ENCODE results near the gene RAX. TPM values are rescaled to one million over a fixed set of nuclear protein-coding genes. Genes with fewer than 3 reads are reported as not detected.

Gene RAX
- total and polyA plus RNA-seq, 2 of the 8 experiments (the other 6 are each of a cell fraction or from before 2014, with no cell fraction given) = 0.12 to 0.52 TPM

DNA sequence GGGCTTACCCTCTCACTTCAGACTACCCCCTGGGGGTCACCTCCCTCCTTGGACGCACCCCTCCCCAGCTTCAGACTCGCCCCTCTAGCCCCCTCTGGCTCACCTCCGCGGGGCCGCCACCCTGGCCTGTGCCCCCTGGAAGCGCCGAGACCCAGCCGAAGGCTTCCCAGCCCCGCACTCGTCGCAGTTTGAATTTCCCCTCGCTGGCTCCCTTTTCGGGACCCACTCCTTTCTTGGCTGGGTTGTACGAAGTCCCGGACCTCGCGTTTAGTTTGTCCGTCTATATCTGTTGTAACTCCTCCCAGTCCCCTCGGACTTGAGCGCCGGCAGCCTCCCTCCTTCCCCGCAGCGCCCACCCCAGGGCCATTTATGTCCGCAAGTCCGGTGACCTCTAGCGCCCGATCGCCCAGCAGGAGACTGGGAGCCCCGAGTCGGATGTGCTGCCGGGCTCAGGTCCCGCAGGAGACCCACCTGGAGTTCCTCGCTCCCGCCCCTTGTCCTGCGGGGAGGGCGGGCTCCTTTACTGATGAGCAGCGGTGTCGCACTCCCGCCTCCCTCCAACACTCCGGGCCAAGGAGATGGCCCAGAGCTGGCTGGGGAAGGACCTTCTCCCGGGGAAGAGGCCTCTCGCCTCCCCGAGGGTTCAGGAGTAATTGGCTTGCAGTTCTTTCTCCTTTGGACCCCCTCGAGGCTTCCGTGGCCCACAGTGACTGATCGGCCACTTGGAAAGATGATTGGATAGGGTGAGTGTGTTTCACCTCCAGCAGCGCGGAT, 692 bp upstream of the RAX start:
- CTCF ChIA-PET (ENCODE audit: partially characterized antibody) = interaction anchor here (0.6 to 15.5 kb wide), 20 partner anchors 10 to 129 kb away, joined by 3 to 129 read pairs (median 4); partner anchors contain the start of gene GRP
- no peak for TF ChIP-seq KDM5A (IDR thresholded peaks at IDR 0.05; ENCODE audit: low read length)
- no peak for TF ChIP-seq BACH1 (IDR thresholded peaks at IDR 0.05; ENCODE audit: low read length)
- TF ChIP-seq RNF2 (IDR thresholded peaks at IDR 0.05; ENCODE audit: borderline replicate concordance, low read depth, low read length, missing control alignments, poor library complexity, severe bottlenecking) = peak; percentile 56
- no peak for TF ChIP-seq HDAC2 (IDR thresholded peaks at IDR 0.05; ENCODE audit: borderline replicate concordance in 1 of 2, low read depth in 2 of 2, low read length in 2 of 2)
- TF ChIP-seq POLR2A (IDR thresholded peaks at IDR 0.05; ENCODE audit: control extremely low read depth in 1 of 2, low read depth in 2 of 2, low read length in 2 of 2) = no peak
- TF ChIP-seq TEAD4 (IDR thresholded peaks at IDR 0.05; ENCODE audit: low read depth, low read length) = no peak
- TF ChIP-seq, protein P1, sequence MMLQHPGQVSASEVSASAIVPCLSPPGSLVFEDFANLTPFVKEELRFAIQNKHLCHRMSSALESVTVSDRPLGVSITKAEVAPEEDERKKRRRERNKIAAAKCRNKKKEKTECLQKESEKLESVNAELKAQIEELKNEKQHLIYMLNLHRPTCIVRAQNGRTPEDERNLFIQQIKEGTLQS (IDR thresholded peaks at IDR 0.05; ENCODE audit: insufficient read depth, low read depth, low read length) = no peak
- no peak for TF ChIP-seq SAP30 (IDR thresholded peaks at IDR 0.05; ENCODE audit: insufficient read depth, insufficient replicate concordance, low read length)
- TF ChIP-seq, protein P2, sequence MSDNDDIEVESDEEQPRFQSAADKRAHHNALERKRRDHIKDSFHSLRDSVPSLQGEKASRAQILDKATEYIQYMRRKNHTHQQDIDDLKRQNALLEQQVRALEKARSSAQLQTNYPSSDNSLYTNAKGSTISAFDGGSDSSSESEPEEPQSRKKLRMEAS (IDR thresholded peaks at IDR 0.05) = no peak
- TF ChIP-seq ZNF274 (IDR thresholded peaks at IDR 0.05; ENCODE audit: borderline replicate concordance, extremely low read depth, low read length) = no peak

More for the DNA sequence above, 692 bp upstream of the RAX start:
- no peak overlapping the region for H3K14ac ChIP-seq (ENCODE audit: insufficient read length)
- no peak overlapping the region for H3K56ac ChIP-seq (replicated peaks; ENCODE audit: insufficient read length, low read depth, low read length)
- H3K18ac ChIP-seq (ENCODE audit: extremely low read depth, low read length) = no peak overlapping the region; the same call in none of the 2 replicates
- no peak overlapping the region for H3K23ac ChIP-seq (ENCODE audit: insufficient read length)
- no peak overlapping the region for H2BK5ac ChIP-seq (ENCODE audit: low read depth, low read length)
- no peak overlapping the region; a peak in 1 of 7 replicates for H3K9ac ChIP-seq (replicated peaks in 1 of 4; ENCODE audit: extremely low read depth in 1 of 4, low read depth in 3 of 4, low read length in 3 of 4)
- no peak overlapping the region for H4K91ac ChIP-seq (replicated peaks; ENCODE audit: insufficient read length, low read length)
- 0 out of 2 replicates have a peak overlapping the region, but pooled peaks have one; percentile 29 for H2BK15ac ChIP-seq (ENCODE audit: low read length)
- H2BK120ac ChIP-seq (replicated peaks; ENCODE audit: low read depth, low read length) = no peak overlapping the region
- H3K79me2 ChIP-seq (ENCODE audit: control insufficient read depth in 1 of 2, insufficient read depth in 2 of 2, low read length in 2 of 2) = no peaks in the 10 kb centered on the region
- no peak overlapping the region for H3K4ac ChIP-seq (replicated peaks; ENCODE audit: insufficient read length, low read depth, low read length)
- peaks cover 12% of the 10 kb centered on the region in 2 experiments for H4K20me1 ChIP-seq (replicated peaks in 1 of 2; ENCODE audit: control insufficient read depth in 1 of 2, insufficient read depth in 2 of 2, low read length in 2 of 2)
- no peak overlapping the region for H2AFZ ChIP-seq (ENCODE audit: low read length)
- H3K9me3 ChIP-seq (ENCODE audit: insufficient read depth in 2 of 2, low read depth in 1 of 2, low read length in 1 of 2) = no peaks in the 10 kb centered on the region
- peak overlapping the region; percentile 9; the same call in 1 of the 2 replicates for H2BK12ac ChIP-seq (ENCODE audit: low read depth, low read length)
- DNase-seq (ENCODE audit: low read depth in 1 of 2, low spot score in 2 of 2) (peak in 1 of 2 experiments; percentile 77), FAIRE-seq (no peak)
- peaks cover 59 to 94% (median 78%) of the 10 kb centered on the region in 4 experiments for H3K27me3 ChIP-seq (replicated peaks in 1 of 4; ENCODE audit: control insufficient read depth in 3 of 4, extremely low read depth in 1 of 4, insufficient read depth in 3 of 4, low read length in 3 of 4)
- H2AK5ac ChIP-seq (ENCODE audit: low read depth, low read length) = no peak overlapping the region
- no peak overlapping the region; the same call in 1 of the 2 replicates for H2BK20ac ChIP-seq (ENCODE audit: low read length)
- peaks cover 6 to 21% (median 14%) of the 10 kb centered on the region in 4 experiments; a peak in 6 of 7 replicates for H3K4me1 ChIP-seq (replicated peaks in 1 of 4; ENCODE audit: control insufficient read depth in 3 of 4, insufficient read depth in 4 of 4, low read length in 3 of 4)
- peak overlapping the region; percentile 45 to 75 (median 71) for H3K4me3 ChIP-seq (ENCODE audit: extremely low read depth in 1 of 4, insufficient read depth in 2 of 4, low read depth in 3 of 4, low read length in 4 of 4)
- POLR2A ChIA-PET (ENCODE audit: partially characterized antibody) = interaction anchor here (1.0 to 2.2 kb wide), 2 partner anchors 10 to 29 kb away, joined by 3 to 10 read pairs; no protein-coding TSS in a partner anchor
- 1% methylated on average over 42 of the region's 48 CpGs; no CpG with 5 or more reads in 1 of the 2 experiments for WGBS, 2 experiments (ENCODE audit: extremely low coverage in 1 of 2, insufficient coverage in 1 of 2, insufficient read length in 1 of 2, insufficient replicate concordance in 2 of 2, low coverage in 1 of 2, low lambda C conversion rate in 2 of 2, missing lambda C conversion rate in 1 of 2)
- H3K27ac ChIP-seq (ENCODE audit: low read depth, low read length) = no peak overlapping the region
- H3K23me2 ChIP-seq (ENCODE audit: low read depth, low read length) = peaks cover 15% of the 10 kb centered on the region; the same call in 1 of the 2 replicates
- no peak overlapping the region for H4K5ac ChIP-seq (ENCODE audit: insufficient read length, low read depth, low read length)
- H3K4me2 ChIP-seq (ENCODE audit: insufficient read depth in 1 of 2, low read depth in 2 of 2, low read length in 2 of 2) = peak overlapping the region; percentile 89 to 91
- H3K36me3 ChIP-seq (ENCODE audit: control insufficient read depth in 2 of 4, insufficient read depth in 4 of 4, low read length in 3 of 4) = no peaks in the 10 kb centered on the region; a peak in 2 of 8 replicates
- H3K79me1 ChIP-seq (ENCODE audit: low read depth, low read length) = no peaks in the 10 kb centered on the region
- no peak overlapping the region for H4K8ac ChIP-seq (ENCODE audit: extremely low read depth, insufficient read depth, low read length)
